H9 (cell line): ENCODE measurements around the gene CLCNKA. TPM values are rescaled to one million over a fixed set of nuclear protein-coding genes. Genes with fewer than 3 reads are reported as not detected.

Experiments used
- DNase-seq: peaks from one replicate; pipeline ENCODE4 v3.0.0-alpha.2; 2017
- H2AFZ ChIP-seq: one replicate; pipeline ENCODE4 v1.6.1; 2013; ENCODE audit warnings: mild to moderate bottlenecking, low read length, control low read depth, moderate library complexity
- H2AK5ac ChIP-seq: 2 replicates; pipeline ENCODE4 v1.6.1; 2013; ENCODE audit warnings: low read length, control low read depth, mixed read lengths; ENCODE audit not compliant: insufficient read length
- H2BK120ac ChIP-seq: one replicate; pipeline ENCODE4 v1.6.1; 2013; ENCODE audit warnings: low read depth, mild to moderate bottlenecking, low read length, control low read depth, inconsistent platforms; ENCODE audit not compliant: poor library complexity, severe bottlenecking
- H2BK12ac ChIP-seq: 2 replicates; pipeline ENCODE4 v1.6.1; 2013; ENCODE audit warnings: low read length, control low read depth, mixed read lengths, low read depth; ENCODE audit not compliant: insufficient read length
- H2BK15ac ChIP-seq: 2 replicates; pipeline ENCODE4 v1.6.1; 2013; ENCODE audit warnings: low read depth, low read length, control low read depth
- H2BK20ac ChIP-seq: one replicate; pipeline ENCODE4 v1.6.1; 2013; ENCODE audit warnings: low read depth, mild to moderate bottlenecking, low read length, control low read depth, inconsistent platforms; ENCODE audit not compliant: poor library complexity, severe bottlenecking
- H2BK5ac ChIP-seq: 2 replicates; pipeline ENCODE4 v1.6.1; 2013; ENCODE audit warnings: low read length, control low read depth, mixed read lengths; ENCODE audit not compliant: insufficient read length
- H3K14ac ChIP-seq: 2 replicates; pipeline ENCODE4 v1.6.1; 2013; ENCODE audit warnings: low read length, control low read depth; ENCODE audit not compliant: insufficient read depth
- H3K18ac ChIP-seq: 2 replicates; pipeline ENCODE4 v1.6.1; 2013; ENCODE audit warnings: low read depth, mild to moderate bottlenecking, mixed read lengths, low read length, control low read depth; ENCODE audit not compliant: insufficient read length
- H3K23ac ChIP-seq: 2 replicates; pipeline ENCODE4 v1.6.1; 2013; ENCODE audit warnings: low read length, control low read depth, mixed read lengths, low read depth; ENCODE audit not compliant: insufficient read length
- H3K23me2 ChIP-seq: 2 replicates; pipeline ENCODE4 v1.6.1; 2013; ENCODE audit warnings: low read depth, mild to moderate bottlenecking, mixed read lengths, low read length, control low read depth; ENCODE audit not compliant: insufficient read length, poor library complexity, severe bottlenecking
- H3K27ac ChIP-seq: 2 replicates; pipeline ENCODE4 v1.5.1; 2013; ENCODE audit warnings: low read length, control low read depth, mixed read lengths, low read depth; ENCODE audit not compliant: insufficient read length
- H3K27me3 ChIP-seq: 2 replicates; pipeline ENCODE4 v1.6.1; 2013; ENCODE audit warnings: low read length, control low read depth, inconsistent platforms; ENCODE audit not compliant: insufficient read depth
- H3K4ac ChIP-seq: 2 replicates; pipeline ENCODE4 v1.6.1; 2013; ENCODE audit warnings: low read depth, mild to moderate bottlenecking, control low read depth, inconsistent platforms, low read length, moderate library complexity
- H3K4me1 ChIP-seq: 2 replicates; pipeline ENCODE4 v1.6.1; 2013; ENCODE audit warnings: low read length, control low read depth, inconsistent platforms; ENCODE audit not compliant: insufficient read depth
- H3K4me2 ChIP-seq: 2 replicates; pipeline ENCODE4 v1.6.1; 2013; ENCODE audit warnings: low read length, control low read depth, mixed read lengths; ENCODE audit not compliant: insufficient read length, insufficient read depth
- H3K56ac ChIP-seq: 2 replicates; pipeline ENCODE4 v1.6.1; 2013; ENCODE audit warnings: low read depth, mild to moderate bottlenecking, mixed read lengths, low read length, control low read depth; ENCODE audit not compliant: insufficient read length
- H3K79me1 ChIP-seq: 2 replicates; pipeline ENCODE4 v1.6.1; 2013; ENCODE audit warnings: low read depth, mild to moderate bottlenecking, moderate library complexity, low read length, control low read depth, inconsistent platforms; ENCODE audit not compliant: insufficient read depth, poor library complexity, severe bottlenecking
- H3K79me2 ChIP-seq: 2 replicates; pipeline ENCODE4 v1.6.1; 2013; ENCODE audit warnings: low read length, control low read depth, inconsistent platforms; ENCODE audit not compliant: insufficient read depth
- H3K9ac ChIP-seq: 2 replicates; pipeline ENCODE4 v1.6.1; 2013; ENCODE audit warnings: low read length, control low read depth, mixed read lengths; ENCODE audit not compliant: insufficient read length; ENCODE audit errors: extremely low read depth
- H3K9me3 ChIP-seq: one replicate; pipeline ENCODE4 v1.6.1; 2013; ENCODE audit warnings: low read depth, low read length, inconsistent platforms; ENCODE audit not compliant: control insufficient read depth
- H3T11ph ChIP-seq: one replicate; pipeline ENCODE4 v1.6.1; 2013; ENCODE audit warnings: mild to moderate bottlenecking, low read length, control low read depth, inconsistent platforms
- H4K20me1 ChIP-seq: one replicate; pipeline ENCODE4 v1.6.1; 2013; ENCODE audit not compliant: control insufficient read depth, insufficient read length, insufficient read depth
- H4K5ac ChIP-seq: 2 replicates; pipeline ENCODE4 v1.6.1; 2013; ENCODE audit warnings: low read depth, mild to moderate bottlenecking, mixed read lengths, low read length, control low read depth; ENCODE audit not compliant: insufficient read length
- H4K8ac ChIP-seq: replicated peaks from 2 replicates; pipeline ENCODE4 v1.6.1; 2013; ENCODE audit warnings: low read length, control low read depth, mixed read lengths, low read depth; ENCODE audit not compliant: insufficient read length
- H4K91ac ChIP-seq: 2 replicates; pipeline ENCODE4 v1.6.1; 2013; ENCODE audit warnings: low read depth, mild to moderate bottlenecking, moderate library complexity, mixed read lengths, low read length, control low read depth; ENCODE audit not compliant: insufficient read length
- H3K27ac Mint-ChIP-seq, 3 experiments: 2 replicates in 2 of 3; 3 replicates in 1 of 3; pipeline ENCODE4 v1.8.0; 2020 to 2021; ENCODE audit warnings: mixed read lengths in 3 of 3, mild to moderate bottlenecking in 1 of 3, moderate library complexity in 1 of 3
- H3K27me3 Mint-ChIP-seq: 2 replicates; pipeline ENCODE4 v1.8.0; 2021; ENCODE audit warnings: low read depth, mild to moderate bottlenecking, moderate library complexity, mixed read lengths
- H3K36me3 Mint-ChIP-seq, 3 experiments: 2 replicates in 2 of 3; 3 replicates in 1 of 3; pipeline ENCODE4 v1.8.0; 2020 to 2021; ENCODE audit warnings: low read depth in 3 of 3, mixed read lengths in 3 of 3; ENCODE audit not compliant: insufficient read depth in 1 of 3
- H3K4me1 Mint-ChIP-seq, 2 experiments: 2 replicates each; pipeline ENCODE4 v1.8.0; 2020; ENCODE audit warnings: mixed read lengths in 2 of 2
- H3K4me3 Mint-ChIP-seq, 2 experiments: 2 replicates in 1 of 2; 3 replicates in 1 of 2; pipeline ENCODE4 v1.8.0; 2020 to 2021; ENCODE audit warnings: mild to moderate bottlenecking in 2 of 2, mixed read lengths in 2 of 2, moderate library complexity in 1 of 2
- H3K9me3 Mint-ChIP-seq, 2 experiments: 2 replicates in 1 of 2; 3 replicates in 1 of 2; pipeline ENCODE4 v1.8.0; 2020; ENCODE audit warnings: mild to moderate bottlenecking in 2 of 2, mixed read lengths in 2 of 2, moderate library complexity in 1 of 2
- WGBS: extraction: QIAGEN DNeasy Blood & Tissue Kit; methylation state at CpG from one replicate; pipeline ENCODE4 v1.1.7; 2013; ENCODE audit warnings: missing lambda C conversion rate, low lambda C conversion rate, mixed read lengths; ENCODE audit not compliant: insufficient read length; ENCODE audit errors: extremely low coverage; 5-methylcytosine and 5-hydroxymethylcytosine counted together
- total RNA-seq: library from RNA; stranded (reverse); gene quantifications from 2 replicates; pipeline ENCODE4 v1.2.1, GENCODE V29; 2021
- TF ChIP-seq, protein P1 (sequence below): fragments of 200-600 bp; sonication (generic); conservative IDR thresholded peaks from 3 replicates; pipeline ENCODE4 v1.8.0; 2021; ENCODE audit warnings: antibody characterized with exemption, mild to moderate bottlenecking

The CLCNKA gene
- total RNA-seq, 1 experiment from 2014 or later, result 0.98 TPM

DNA sequence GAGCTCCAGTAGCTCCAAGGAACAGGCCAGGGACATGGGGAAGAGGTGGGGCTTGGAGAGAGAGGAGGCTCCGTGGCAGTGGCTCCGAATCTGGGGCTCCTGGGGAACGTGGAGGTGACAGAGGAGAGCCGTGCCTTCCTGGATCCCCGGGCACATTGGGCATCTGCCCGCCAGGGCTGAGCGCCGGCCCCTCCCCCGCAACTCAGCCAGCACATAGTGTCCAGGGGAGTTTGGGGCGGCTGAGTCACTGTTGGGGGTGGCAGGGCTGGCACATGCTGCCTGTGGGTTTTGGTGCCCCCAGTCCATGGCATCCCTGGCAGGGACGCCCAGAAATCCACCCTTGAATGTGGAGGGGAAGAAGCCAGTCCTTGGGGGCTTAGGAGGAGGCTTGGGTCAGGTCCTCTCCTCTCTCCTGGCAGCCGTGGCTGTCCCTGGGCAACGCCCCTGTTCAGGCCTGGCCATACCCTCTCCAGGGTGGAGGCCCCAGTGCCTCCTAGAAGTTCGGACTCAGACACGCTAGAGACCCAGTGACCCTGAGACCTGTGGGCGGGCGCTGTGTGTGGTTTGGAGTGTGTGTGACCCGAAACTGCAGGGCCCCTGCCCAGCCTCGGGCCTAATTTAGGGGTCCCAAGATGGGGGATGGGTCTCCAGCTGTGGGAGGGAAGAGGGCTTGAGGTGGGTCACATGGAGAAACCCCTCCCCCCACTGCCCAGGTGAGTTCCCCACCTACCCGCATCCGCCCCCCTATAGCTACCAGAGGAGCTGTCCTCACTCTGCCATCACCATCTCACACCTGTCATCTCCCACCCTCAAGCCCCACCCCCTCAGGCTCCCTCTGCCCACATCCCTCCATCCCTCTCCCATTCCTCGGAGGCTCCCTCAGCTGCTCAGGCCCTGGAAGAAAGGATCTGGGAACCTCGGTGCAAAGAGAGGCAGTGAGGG lies 5.6 kb upstream of the CLCNKA start:
- H4K20me1 ChIP-seq, result no peaks in the 10 kb centered on the region
- no peaks in the 10 kb centered on the region for H3K79me1 ChIP-seq
- H3K9me3 Mint-ChIP-seq, result no peaks in the 10 kb centered on the region
- H3K4me1 Mint-ChIP-seq, result peaks cover 30 to 59% of the 10 kb centered on the region in 2 experiments
- TF ChIP-seq, protein P1, sequence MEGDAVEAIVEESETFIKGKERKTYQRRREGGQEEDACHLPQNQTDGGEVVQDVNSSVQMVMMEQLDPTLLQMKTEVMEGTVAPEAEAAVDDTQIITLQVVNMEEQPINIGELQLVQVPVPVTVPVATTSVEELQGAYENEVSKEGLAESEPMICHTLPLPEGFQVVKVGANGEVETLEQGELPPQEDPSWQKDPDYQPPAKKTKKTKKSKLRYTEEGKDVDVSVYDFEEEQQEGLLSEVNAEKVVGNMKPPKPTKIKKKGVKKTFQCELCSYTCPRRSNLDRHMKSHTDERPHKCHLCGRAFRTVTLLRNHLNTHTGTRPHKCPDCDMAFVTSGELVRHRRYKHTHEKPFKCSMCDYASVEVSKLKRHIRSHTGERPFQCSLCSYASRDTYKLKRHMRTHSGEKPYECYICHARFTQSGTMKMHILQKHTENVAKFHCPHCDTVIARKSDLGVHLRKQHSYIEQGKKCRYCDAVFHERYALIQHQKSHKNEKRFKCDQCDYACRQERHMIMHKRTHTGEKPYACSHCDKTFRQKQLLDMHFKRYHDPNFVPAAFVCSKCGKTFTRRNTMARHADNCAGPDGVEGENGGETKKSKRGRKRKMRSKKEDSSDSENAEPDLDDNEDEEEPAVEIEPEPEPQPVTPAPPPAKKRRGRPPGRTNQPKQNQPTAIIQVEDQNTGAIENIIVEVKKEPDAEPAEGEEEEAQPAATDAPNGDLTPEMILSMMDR, result no peak
- no peak overlapping the region for H2BK5ac ChIP-seq
- peaks cover 8% of the 10 kb centered on the region; the same call in 1 of the 2 replicates for H3K4me1 ChIP-seq
- no peaks in the 10 kb centered on the region for H3K9me3 ChIP-seq
- H3K23ac ChIP-seq, result no peak overlapping the region
- no peak overlapping the region for H2AFZ ChIP-seq
- no peak overlapping the region for H3K18ac ChIP-seq
- no peak overlapping the region for H2BK120ac ChIP-seq
- no peak overlapping the region for H3K14ac ChIP-seq
- no peak overlapping the region for H4K5ac ChIP-seq
- H4K91ac ChIP-seq, result no peak overlapping the region
- no peak overlapping the region for H2BK20ac ChIP-seq
- H3K9ac ChIP-seq, result no peak overlapping the region
- H2BK15ac ChIP-seq, result no peak overlapping the region
- H3T11ph ChIP-seq, result no peak overlapping the region
- H3K36me3 Mint-ChIP-seq, result no peaks in the 10 kb centered on the region
- H4K8ac ChIP-seq, result no peak overlapping the region
- H3K27ac Mint-ChIP-seq, result no peak overlapping the region; a peak in 1 of 7 replicates
- no peaks in the 10 kb centered on the region for H3K79me2 ChIP-seq
- no CpG with 5 or more reads among the region's 23 CpGs for WGBS
- DNase-seq, result no peak
- H3K27me3 Mint-ChIP-seq, result peaks cover 19% of the 10 kb centered on the region
- no peak overlapping the region for H3K56ac ChIP-seq
- H3K4me2 ChIP-seq, result no peak overlapping the region
- no peaks in the 10 kb centered on the region for H3K27me3 ChIP-seq
- H3K27ac ChIP-seq, result no peak overlapping the region
- no peak overlapping the region for H2BK12ac ChIP-seq
- H3K4me3 Mint-ChIP-seq, result no peak overlapping the region
- H2AK5ac ChIP-seq, result no peak overlapping the region
- H3K23me2 ChIP-seq, result no peaks in the 10 kb centered on the region
- H3K4ac ChIP-seq, result no peak overlapping the region
